ENCODE measurements around the gene NPR3.

Gene NPR3

DNA sequence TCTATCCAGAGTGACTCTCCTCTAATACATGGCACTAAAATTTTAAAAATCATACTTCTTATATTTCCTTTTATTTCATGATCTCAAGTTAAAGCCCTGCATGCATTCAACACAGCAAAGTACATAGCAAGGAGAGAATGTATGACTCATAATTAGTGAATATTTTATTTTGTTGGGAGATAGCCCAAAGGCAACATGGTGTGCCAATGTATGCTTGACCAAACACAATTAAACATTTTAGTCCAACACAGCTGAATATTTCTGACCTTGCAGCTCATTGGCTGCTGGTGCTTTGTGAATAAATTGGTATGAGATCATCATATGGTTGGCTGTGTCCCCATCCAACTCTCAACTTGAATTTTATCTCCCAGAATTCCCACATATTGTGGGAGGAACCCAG, 103.5 kb downstream of the NPR3 start:
- DNase-seq: no peak

DNA sequence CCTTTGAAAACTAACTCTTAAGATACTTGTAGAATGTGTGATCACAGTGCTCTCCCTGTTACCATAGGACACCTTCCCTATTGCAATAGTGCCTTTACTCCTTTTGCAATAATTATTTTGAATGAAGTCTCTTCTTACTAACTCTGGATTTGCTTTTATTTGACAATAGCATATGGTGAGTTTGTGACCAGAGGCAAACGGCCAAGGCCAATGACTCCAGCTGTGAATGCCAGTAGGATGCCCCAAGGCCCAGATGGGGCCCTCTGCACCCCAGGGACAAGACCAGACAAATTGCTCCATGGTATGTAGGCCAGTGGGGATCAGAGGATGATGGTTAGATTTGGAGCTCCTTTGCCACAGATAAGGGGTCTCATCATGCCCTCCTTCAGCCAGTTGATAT, 116.9 kb downstream of the NPR3 start:
- DNase-seq: no peak

- no peak for DNase-seq
Observed at GRCh38 chr5:32828492-32828891, 117.4 kb downstream of the NPR3 start.

- no peak for DNase-seq
Observed at GRCh38 chr5:32831624-32832023, 120.5 kb downstream of the NPR3 start.

- DNase-seq: peak; percentile 41
Observed at GRCh38 chr5:32833127-32833526, 122.0 kb downstream of the NPR3 start.

GRCh38 chr5:32833663-32834062, 122.5 kb downstream of the NPR3 start:
- peak; percentile 41 for DNase-seq

- DNase-seq: peak; percentile 27
Observed at GRCh38 chr5:32834251-32834650, 123.1 kb downstream of the NPR3 start.

DNA sequence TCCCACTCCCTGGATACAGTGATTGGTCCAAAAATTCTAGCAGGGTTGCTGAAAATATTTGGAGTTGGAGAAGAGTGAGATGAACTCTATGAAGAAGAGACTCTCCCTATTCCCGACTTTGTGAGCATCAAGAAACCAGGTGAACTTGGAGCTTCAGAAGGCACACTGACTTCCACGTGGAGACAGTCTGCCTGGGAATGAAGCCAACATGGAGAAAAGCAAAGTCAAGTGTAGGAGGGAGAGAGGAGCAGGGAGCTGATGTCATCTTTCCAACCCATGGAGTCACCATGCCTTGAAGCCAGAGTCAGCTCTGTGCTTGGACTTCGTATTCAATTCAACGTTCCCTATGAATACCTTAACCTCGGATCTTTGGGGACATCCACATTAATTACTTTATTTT, 125.1 kb downstream of the NPR3 start:
- no peak for DNase-seq

DNA sequence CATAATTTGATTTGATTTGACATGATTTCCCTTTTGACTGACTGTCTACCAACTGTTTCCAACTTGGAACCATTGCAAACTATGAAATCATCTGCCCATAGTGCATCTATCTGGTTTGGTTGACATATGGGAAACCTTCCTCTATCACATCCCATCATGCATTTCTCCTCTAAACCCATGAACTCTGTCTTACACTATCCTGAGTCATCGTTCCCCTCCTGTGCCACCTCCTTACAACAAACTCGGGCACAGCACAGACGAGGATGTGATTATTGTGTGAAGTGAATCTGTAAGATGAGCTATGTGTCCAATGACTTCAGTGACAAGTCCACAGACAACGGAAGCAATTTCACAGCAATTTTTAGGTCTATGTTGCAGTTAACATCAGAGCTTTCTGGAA, 126.1 kb downstream of the NPR3 start:
- no peak for DNase-seq

DNA sequence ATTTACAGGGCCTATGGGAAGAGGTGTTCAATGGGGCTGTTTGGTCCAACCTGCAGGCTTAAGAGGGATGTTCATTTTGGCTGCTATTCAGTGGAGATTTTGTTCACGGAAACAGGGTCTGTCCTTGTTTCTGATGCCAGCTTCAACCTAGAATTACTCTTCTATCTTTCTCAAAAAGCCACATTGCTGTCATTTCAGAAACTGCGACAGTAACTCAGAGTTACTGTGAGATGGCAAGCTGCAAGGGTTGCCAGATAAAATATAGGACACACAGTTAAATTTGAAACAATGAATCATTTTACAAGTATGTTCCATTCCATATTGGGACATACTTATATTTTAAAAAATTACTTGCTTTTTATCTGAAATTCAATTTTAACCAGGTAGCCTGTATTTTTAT, 128.0 kb downstream of the NPR3 start:
- no peak for DNase-seq

- DNase-seq: no peak
Observed at GRCh38 chr5:32840606-32841005, 129.5 kb downstream of the NPR3 start.

All from KG1 (cell line).